A673 (cell line): ENCODE results near the gene CYB5RL.

Experiments
- CTCF ChIP-seq: fragments of 300-800, 200-600 bp; sonication (generic); conservative IDR thresholded peaks from 2 replicates; pipeline ENCODE4 v1.5.1; 2017; ENCODE audit warnings: low read depth, mild to moderate bottlenecking, antibody characterized with exemption, low read length, moderate library complexity, mixed read lengths
- EZH2 ChIP-seq: fragments of 200-600 bp; sonication (generic); IDR thresholded peaks from 2 replicates; pipeline ENCODE4 v1.6.1; 2017; ENCODE audit warnings: borderline replicate concordance, low read depth, mild to moderate bottlenecking, mixed read lengths, antibody characterized with exemption, low read length; ENCODE audit not compliant: poor library complexity, severe bottlenecking

GRCh38 chr1:54220004-54220811, 20.4 kb upstream of the CYB5RL start:
- no peak for TF ChIP-seq CTCF
- no peak for TF ChIP-seq EZH2
